ENCODE results near the gene KCNT2. TPM values are rescaled to one million over a fixed set of nuclear protein-coding genes. Genes with fewer than 3 reads are reported as not detected.

The KCNT2 gene
- total RNA-seq, 1 experiment from 2014 or later: not detected

GRCh38 chr1:196366817-196367495 is 241.3 kb downstream of the KCNT2 start:
- Histone ChIP-seq H3K4me1 (ENCODE audit: control insufficient read depth in 1 of 2, insufficient read depth in 2 of 2, low read length in 2 of 2) (no peaks in the 10 kb centered on the region), H2AFZ (ENCODE audit: low read depth, low read length, poor library complexity, severe bottlenecking) (no peak overlapping the region), H4K20me1 (ENCODE audit: insufficient read depth) (no peaks in the 10 kb centered on the region), H3K79me2 (ENCODE audit: insufficient read depth, low read length) (no peaks in the 10 kb centered on the region), H3K4me2 (ENCODE audit: low read length) (no peak overlapping the region), H3K27me3 (ENCODE audit: insufficient read depth, low read length) (no peaks in the 10 kb centered on the region), H3K9me2 (ENCODE audit: insufficient read depth) (no peaks in the 10 kb centered on the region), H3K9ac (ENCODE audit: low read length) (no peak overlapping the region), H3K9me3 (ENCODE audit: control insufficient read depth in 1 of 2, insufficient read depth in 1 of 2, low read depth in 1 of 2, low read length in 2 of 2) (no peaks in the 10 kb centered on the region), H3K4me3 (replicated peaks in 1 of 2; ENCODE audit: low read depth in 1 of 2, low read length in 2 of 2) (no peak overlapping the region), H3K27ac (ENCODE audit: low read depth, low read length) (no peak overlapping the region), H3K36me3 (ENCODE audit: control insufficient read depth in 1 of 2, insufficient read depth in 2 of 2, low read length in 2 of 2) (no peaks in the 10 kb centered on the region)
- ChIA-PET CTCF (no interaction called here), POLR2A (no interaction called here), RAD21 (ENCODE audit: low non-redundant PET in 1 of 2, low total read pairs in 2 of 2, uncharacterized antibody in 2 of 2, unreplicated experiment in 2 of 2) (no interaction called here)
- ATAC-seq (no peak), DNase-seq (ENCODE audit: low read depth, low spot score) (no peak)
- TF ChIP-seq TCF7L2 (IDR thresholded peaks at IDR 0.05; ENCODE audit: borderline replicate concordance, extremely low read depth, insufficient read depth, insufficient read length) (no peak), CBX3 (IDR thresholded peaks at IDR 0.05; ENCODE audit: low read depth) (no peak), EZH2 (IDR thresholded peaks at IDR 0.05) (no peak), ZNF274 (IDR thresholded peaks at IDR 0.05; ENCODE audit: low read depth, low read length) (no peak), ATF3 (IDR thresholded peaks at IDR 0.05) (no peak), SIN3A (IDR thresholded peaks at IDR 0.05; ENCODE audit: low read depth) (no peak), CEBPB (IDR thresholded peaks at IDR 0.05; ENCODE audit: low read depth) (no peak), POLR2AphosphoS5 (IDR thresholded peaks at IDR 0.05; ENCODE audit: low read depth, low read length) (no peak), YY1 (IDR thresholded peaks at IDR 0.05; ENCODE audit: extremely low read depth, insufficient replicate concordance, low read depth, low read length) (no peak)
- intact Hi-C loops (cut with micrococcal nuclease): no loop called here
- BruUV-seq (replicated peaks): no TSS peak

GRCh38 chr1:196361112-196361714 is 247.0 kb downstream of the KCNT2 start:
- Histone ChIP-seq H3K79me2 (ENCODE audit: insufficient read depth, low read length) (no peaks in the 10 kb centered on the region), H3K4me1 (ENCODE audit: control insufficient read depth in 1 of 2, insufficient read depth in 2 of 2, low read length in 2 of 2) (peaks cover 0 to 13% of the 10 kb centered on the region in 2 experiments; a peak in 2 of 4 replicates), H3K9me3 (ENCODE audit: control insufficient read depth in 1 of 2, insufficient read depth in 1 of 2, low read depth in 1 of 2, low read length in 2 of 2) (no peaks in the 10 kb centered on the region), H4K20me1 (ENCODE audit: insufficient read depth) (no peaks in the 10 kb centered on the region), H3K27ac (ENCODE audit: low read depth, low read length) (no peak overlapping the region), H3K4me2 (ENCODE audit: low read length) (peak overlapping the region; percentile 36), H3K9me2 (ENCODE audit: insufficient read depth) (no peaks in the 10 kb centered on the region), H3K4me3 (replicated peaks in 1 of 2; ENCODE audit: low read depth in 1 of 2, low read length in 2 of 2) (no peak overlapping the region), H3K36me3 (ENCODE audit: control insufficient read depth in 1 of 2, insufficient read depth in 2 of 2, low read length in 2 of 2) (no peaks in the 10 kb centered on the region), H3K9ac (ENCODE audit: low read length) (no peak overlapping the region), H3K27me3 (ENCODE audit: insufficient read depth, low read length) (no peaks in the 10 kb centered on the region), H2AFZ (ENCODE audit: low read depth, low read length, poor library complexity, severe bottlenecking) (no peak overlapping the region)
- POLR2A ChIA-PET: no interaction called here
- no TSS peak for BruUV-seq (replicated peaks)
- CTCF ChIA-PET: interaction anchor here (0.7 kb wide), 1 partner anchor 12 kb away, joined by 4 read pairs; no protein-coding TSS in a partner anchor
- intact Hi-C loops (cut with micrococcal nuclease): no loop called here
- ATAC-seq: peak; percentile 78
- peak; percentile 73 for DNase-seq (ENCODE audit: low read depth, low spot score)
- RAD21 ChIA-PET (ENCODE audit: low non-redundant PET in 1 of 2, low total read pairs in 2 of 2, uncharacterized antibody in 2 of 2, unreplicated experiment in 2 of 2): no interaction called here
- TF ChIP-seq EZH2 (IDR thresholded peaks at IDR 0.05) (no peak), MAX (IDR thresholded peaks at IDR 0.05) (peak; percentile 28; the same call in 1 of the 2 replicates), ZBTB33 (IDR thresholded peaks at IDR 0.05; ENCODE audit: extremely low read depth, insufficient replicate concordance, low read length) (no peak), REST (IDR thresholded peaks at IDR 0.05; ENCODE audit: low read depth) (no peak), CEBPB (IDR thresholded peaks at IDR 0.05; ENCODE audit: low read depth) (peak; percentile 64), FOSL1 (IDR thresholded peaks at IDR 0.05; ENCODE audit: low read depth) (peak; percentile 81)

Measured in HCT116 (cell line).